Panc1 (cell line): ENCODE results near the gene TFF3. TPM values are rescaled to one million over a fixed set of nuclear protein-coding genes. Genes with fewer than 3 reads are reported as not detected.
"Not testable (repeated sequence)": the region's sequence is repeated elsewhere in the genome, so short reads cannot be mapped to it uniquely, and the experiment has no call there.

Experiments used
- ATAC-seq: fragments of 200-7000 bp; cut with Tn5 transposase; 2 replicates; pipeline ENCODE4 v1.9.1; 2020; ENCODE audit warnings: mild to moderate bottlenecking, moderate library complexity
- BruUV-seq: library from RNA; stranded (reverse); fragments of 400-500 nt; replicated peaks from 2 replicates; lab custom pipeline; 2021; lab: Mats Ljungman, UMichigan
- CTCF ChIA-PET: fragments of 300-600 bp; sonication (Branson Sonifier 250); formaldehyde crosslinking; loops from one replicate; lab custom pipeline; 2022; ENCODE audit warnings: antibody characterized with exemption; lab: Charles Lee
- POLR2A ChIA-PET: fragments of 300-600 bp; sonication (Branson Sonifier 250); formaldehyde crosslinking; loops from one replicate; lab custom pipeline; 2022; ENCODE audit warnings: antibody characterized with exemption; lab: Charles Lee
- DNase-seq: peaks from one replicate; pipeline ENCODE4 v3.0.0-alpha.2; 2010; ENCODE audit warnings: low read depth, low spot score
- H3K27ac ChIP-seq: 2 replicates; pipeline ENCODE4 v1.5.1; 2011; ENCODE audit warnings: mild to moderate bottlenecking, low read length, inconsistent platforms
- H3K27me3 ChIP-seq: fragments of 200-500 bp; sonication (Bioruptor generic); 2 replicates; pipeline ENCODE4 v1.6.0; 2014; ENCODE audit warnings: low read length, inconsistent platforms; ENCODE audit not compliant: control insufficient read depth, insufficient read depth
- H3K36me3 ChIP-seq: fragments of 200-500 bp; sonication (Bioruptor generic); 2 replicates; pipeline ENCODE4 v1.5.1; 2014; ENCODE audit warnings: inconsistent platforms, mild to moderate bottlenecking, low read length, moderate library complexity; ENCODE audit not compliant: control insufficient read depth, insufficient read depth
- H3K4me1 ChIP-seq: 2 replicates; pipeline ENCODE4 v1.5.1; 2011; ENCODE audit warnings: inconsistent platforms, mild to moderate bottlenecking, low read length, moderate library complexity; ENCODE audit not compliant: control insufficient read depth, insufficient read depth
- H3K4me3 ChIP-seq, 2 experiments: 2 replicates each; pipeline ENCODE4 v1.5.1; 2011 to 2012; ENCODE audit warnings: low read depth in 2 of 2, low read length in 2 of 2, mild to moderate bottlenecking in 2 of 2, inconsistent platforms in 1 of 2, moderate library complexity in 1 of 2
- H3K9me3 ChIP-seq: fragments of 200-500 bp; sonication (Bioruptor generic); 2 replicates; pipeline ENCODE4 v1.5.1; 2014; ENCODE audit warnings: low read depth, mild to moderate bottlenecking, inconsistent platforms, low read length, moderate library complexity; ENCODE audit not compliant: control insufficient read depth, insufficient read depth
- CTCF ChIP-seq: fragments of 450-650 bp; IDR thresholded peaks from 2 replicates; pipeline ENCODE4 v1.5.1; 2017; ENCODE audit warnings: mild to moderate bottlenecking
- POLR2AphosphoS5 ChIP-seq: IDR thresholded peaks from 2 replicates; pipeline ENCODE4 v1.6.1; 2012; ENCODE audit warnings: mild to moderate bottlenecking, low read depth, low read length, moderate library complexity
- SIN3A ChIP-seq: IDR thresholded peaks from 2 replicates; pipeline ENCODE4 v1.6.1; 2012; ENCODE audit warnings: low read depth, mild to moderate bottlenecking, low read length, moderate library complexity, borderline replicate concordance; ENCODE audit not compliant: insufficient read depth
- TCF7L2 ChIP-seq: IDR thresholded peaks from 2 replicates; pipeline ENCODE4 v1.6.1; 2011; ENCODE audit warnings: mild to moderate bottlenecking, low read depth, low read length, inconsistent platforms
- in situ Hi-C: cut with HindIII; loops from 2 replicates; pipeline ENCODE4 v1.10.0; 2016; ENCODE audit warnings: low sequenced_read_pairs, low pct_unique_long_range_greater_than_20kb
- intact Hi-C: fragments of 100-400 bp; cut with micrococcal nuclease; formaldehyde crosslinking; loops from one replicate; pipeline ENCODE4 v1.10.0; 2022; ENCODE audit not compliant: unreplicated experiment
- total RNA-seq: library from RNA; stranded (reverse); gene quantifications from one replicate; pipeline ENCODE4 v1.2.1, GENCODE V29; 2021; ENCODE audit not compliant: unreplicated experiment
- TF ChIP-seq, protein P1 (sequence below), 2 experiments: IDR thresholded peaks; 2 replicates each; pipeline ENCODE4 v1.6.1; 2011 to 2012; ENCODE audit warnings: low read depth in 2 of 2, control low read depth in 1 of 2, low read length in 1 of 2, mild to moderate bottlenecking in 1 of 2, moderate library complexity in 1 of 2; ENCODE audit not compliant: insufficient read depth in 1 of 2

The TFF3 gene
- total RNA-seq, 1 experiment from 2014 or later, result 8.9 TPM

GRCh38 chr21:42293649-42294272 lies 21.4 kb downstream of the TFF3 start:
- ATAC-seq, result no peak
- intact Hi-C loops (no loop called here), in situ Hi-C loops (no loop called here)
- POLR2A ChIA-PET, result no interaction called here
- no peaks in the 10 kb centered on the region for H3K27me3 ChIP-seq
- BruUV-seq, result no TSS peak
- H3K27ac ChIP-seq, result no peak overlapping the region
- DNase-seq, result no peak
- CTCF ChIA-PET, result no interaction called here
- H3K9me3 ChIP-seq, result no peaks in the 10 kb centered on the region
- no peaks in the 10 kb centered on the region for H3K4me1 ChIP-seq
- no peaks in the 10 kb centered on the region for H3K36me3 ChIP-seq
- TF ChIP-seq CTCF, result no peak
- no peak for TF ChIP-seq POLR2AphosphoS5
- no peak for TF ChIP-seq SIN3A
- no peak for TF ChIP-seq TCF7L2
- TF ChIP-seq, protein P1, sequence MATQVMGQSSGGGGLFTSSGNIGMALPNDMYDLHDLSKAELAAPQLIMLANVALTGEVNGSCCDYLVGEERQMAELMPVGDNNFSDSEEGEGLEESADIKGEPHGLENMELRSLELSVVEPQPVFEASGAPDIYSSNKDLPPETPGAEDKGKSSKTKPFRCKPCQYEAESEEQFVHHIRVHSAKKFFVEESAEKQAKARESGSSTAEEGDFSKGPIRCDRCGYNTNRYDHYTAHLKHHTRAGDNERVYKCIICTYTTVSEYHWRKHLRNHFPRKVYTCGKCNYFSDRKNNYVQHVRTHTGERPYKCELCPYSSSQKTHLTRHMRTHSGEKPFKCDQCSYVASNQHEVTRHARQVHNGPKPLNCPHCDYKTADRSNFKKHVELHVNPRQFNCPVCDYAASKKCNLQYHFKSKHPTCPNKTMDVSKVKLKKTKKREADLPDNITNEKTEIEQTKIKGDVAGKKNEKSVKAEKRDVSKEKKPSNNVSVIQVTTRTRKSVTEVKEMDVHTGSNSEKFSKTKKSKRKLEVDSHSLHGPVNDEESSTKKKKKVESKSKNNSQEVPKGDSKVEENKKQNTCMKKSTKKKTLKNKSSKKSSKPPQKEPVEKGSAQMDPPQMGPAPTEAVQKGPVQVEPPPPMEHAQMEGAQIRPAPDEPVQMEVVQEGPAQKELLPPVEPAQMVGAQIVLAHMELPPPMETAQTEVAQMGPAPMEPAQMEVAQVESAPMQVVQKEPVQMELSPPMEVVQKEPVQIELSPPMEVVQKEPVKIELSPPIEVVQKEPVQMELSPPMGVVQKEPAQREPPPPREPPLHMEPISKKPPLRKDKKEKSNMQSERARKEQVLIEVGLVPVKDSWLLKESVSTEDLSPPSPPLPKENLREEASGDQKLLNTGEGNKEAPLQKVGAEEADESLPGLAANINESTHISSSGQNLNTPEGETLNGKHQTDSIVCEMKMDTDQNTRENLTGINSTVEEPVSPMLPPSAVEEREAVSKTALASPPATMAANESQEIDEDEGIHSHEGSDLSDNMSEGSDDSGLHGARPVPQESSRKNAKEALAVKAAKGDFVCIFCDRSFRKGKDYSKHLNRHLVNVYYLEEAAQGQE (IDR thresholded peaks at IDR 0.05; ENCODE audit: insufficient read depth in 1 of 2, low read depth in 2 of 2, low read length in 1 of 2), result no peak
- H3K4me3 ChIP-seq, result no peak overlapping the region

DNA sequence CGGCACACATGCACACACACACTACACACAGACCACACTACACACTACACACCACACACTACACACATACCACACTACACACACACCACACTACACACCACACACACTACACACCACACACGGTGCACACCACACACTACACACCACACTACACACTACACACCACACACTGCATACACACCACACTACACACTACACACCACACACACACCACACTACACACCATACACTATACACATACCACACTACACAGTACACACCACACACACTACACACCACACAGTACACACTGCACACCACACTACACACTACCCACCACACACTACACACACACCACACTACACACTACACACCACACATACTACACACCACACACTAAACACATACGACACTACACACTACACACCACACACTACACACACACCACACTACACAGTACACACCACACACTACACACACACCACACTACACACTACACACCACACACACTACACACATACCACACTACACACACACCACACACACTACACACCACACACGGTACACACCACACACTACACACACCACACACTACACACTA lies 22.6 kb downstream of the TFF3 start:
- in situ Hi-C loops, H3K9me3 ChIP-seq, BruUV-seq, H3K36me3 ChIP-seq, H3K4me1 ChIP-seq, intact Hi-C loops, POLR2A ChIA-PET, H3K4me3 ChIP-seq, ATAC-seq, CTCF ChIA-PET, H3K27me3 ChIP-seq, DNase-seq, H3K27ac ChIP-seq: not testable (repeated sequence)
